Thoracic aorta (tissue), 2 donors: ENCODE measurements around the gene SYMPK. TPM values are rescaled to one million over a fixed set of nuclear protein-coding genes. Genes with fewer than 3 reads are reported as not detected.
"Not testable (repeated sequence)": the region's sequence is repeated elsewhere in the genome, so short reads cannot be mapped to it uniquely, and the experiment has no call there.

Source experiments
- ATAC-seq: fragments of 150-250 bp; one replicate; pipeline ENCODE4 v1.8.0; 2017; ENCODE audit warnings: low read depth; ENCODE audit not compliant: insufficient number of reproducible peaks, low FRiP score
- DNase-seq: peaks from one replicate; pipeline ENCODE4 v3.0.0-alpha.2; 2020; ENCODE audit warnings: low spot score
- H3K27ac ChIP-seq, 2 donors: fragments of 200-600 bp; sonication (generic); 1 replicate in 1 of 2; 2 replicates in 1 of 2; pipeline ENCODE4 v1.5.1; 2016; ENCODE audit warnings: mild to moderate bottlenecking in 2 of 2, moderate library complexity in 2 of 2
- H3K27me3 ChIP-seq: fragments of 200-600 bp; sonication (generic); replicated peaks from 2 replicates; pipeline ENCODE4 v1.6.0; 2016; ENCODE audit warnings: mild to moderate bottlenecking; ENCODE audit not compliant: insufficient read depth
- H3K36me3 ChIP-seq: fragments of 200-600 bp; sonication (generic); one replicate; pipeline ENCODE4 v1.5.1; 2016
- H3K4me1 ChIP-seq, 2 donors: fragments of 200-600 bp; sonication (generic); 1 replicate in 1 of 2; 2 replicates in 1 of 2; pipeline versions ENCODE4 v1.5.1 to v1.6.0; 2016; ENCODE audit warnings: low read depth in 2 of 2, mild to moderate bottlenecking in 1 of 2; ENCODE audit not compliant: control insufficient read depth in 1 of 2
- H3K4me3 ChIP-seq: fragments of 200-600 bp; sonication (generic); 2 replicates; pipeline ENCODE4 v1.5.1; 2016; ENCODE audit warnings: mild to moderate bottlenecking
- H3K9me3 ChIP-seq: fragments of 200-600 bp; sonication (generic); 2 replicates; pipeline ENCODE4 v1.5.1; 2016
- CTCF ChIP-seq: fragments of 200-600 bp; sonication (generic); IDR thresholded peaks from one replicate; pipeline ENCODE4 v1.5.1; 2019; ENCODE audit warnings: antibody characterized with exemption
- total RNA-seq, 2 donors: library from RNA; depleted of rRNA; stranded (reverse); fragments of >200 nt; gene quantifications; one replicate each; pipeline versions ENCODE4 v1.1.0 to v1.2.3, GENCODE V29; 2016

SYMPK gene
- total RNA-seq, 2 donors from 2014 or later = 48.8 to 84.7 TPM

DNA sequence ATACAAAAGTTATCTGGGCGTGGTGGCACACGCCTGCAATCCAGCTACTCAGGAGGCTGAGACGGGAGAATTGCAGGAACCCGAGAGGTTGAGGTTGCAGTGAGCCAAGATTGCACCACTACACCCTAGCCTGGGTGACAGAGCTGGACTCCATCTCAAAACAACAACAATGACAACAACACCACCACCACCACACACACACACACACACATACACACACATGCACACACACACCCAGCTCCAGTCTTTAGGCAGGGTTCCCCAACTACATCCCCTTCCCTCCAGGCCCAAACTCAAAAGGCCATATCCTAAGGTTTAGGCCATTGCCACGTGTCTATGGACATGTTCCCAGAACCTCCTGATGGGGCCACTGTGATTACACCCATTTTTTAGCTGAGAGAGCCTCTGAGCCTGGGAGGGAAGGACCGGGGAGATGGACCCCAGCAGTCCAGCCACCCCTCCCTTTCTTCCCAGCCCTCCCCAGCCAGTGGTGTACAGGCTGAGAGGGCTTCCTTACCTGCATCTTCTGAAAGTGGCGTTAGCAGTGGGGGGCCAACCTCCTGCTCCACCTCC, 61.3 kb downstream of the SYMPK start:
- H3K4me1 ChIP-seq = peaks cover 3 to 11% of the 10 kb centered on the region in 2 donors
- ATAC-seq (no peak), DNase-seq (no peak)
- no peaks in the 10 kb centered on the region for H3K27me3 ChIP-seq
- H3K27ac ChIP-seq = no peak overlapping the region
- no peak overlapping the region for H3K4me3 ChIP-seq
- H3K9me3 ChIP-seq = no peaks in the 10 kb centered on the region
- TF ChIP-seq CTCF = no peak
- H3K36me3 ChIP-seq = no peaks in the 10 kb centered on the region

- Histone ChIP-seq H3K36me3 (no peaks in the 10 kb centered on the region), H3K9me3 (no peaks in the 10 kb centered on the region), H3K27me3 (no peaks in the 10 kb centered on the region), H3K4me1 (peaks cover 3 to 11% of the 10 kb centered on the region in 2 donors), H3K4me3 (no peak overlapping the region), H3K27ac (no peak overlapping the region)
- no peak for TF ChIP-seq CTCF
- ATAC-seq (no peak), DNase-seq (no peak)
Measured at GRCh38 chr19:45800070-45800553, 62.8 kb downstream of the SYMPK start.

GRCh38 chr19:45799541-45799940, 63.4 kb downstream of the SYMPK start:
- not testable (repeated sequence) for H3K4me3 ChIP-seq, H3K27me3 ChIP-seq, H3K27ac ChIP-seq, H3K9me3 ChIP-seq, ATAC-seq, DNase-seq, H3K36me3 ChIP-seq
- peaks cover 3 to 11% of the 10 kb centered on the region in 2 donors for H3K4me1 ChIP-seq

GRCh38 chr19:45798995-45799517, 63.9 kb downstream of the SYMPK start:
- Histone ChIP-seq H3K27ac (no peak overlapping the region), H3K9me3 (no peaks in the 10 kb centered on the region), H3K27me3 (no peaks in the 10 kb centered on the region), H3K4me1 (peaks cover 3 to 11% of the 10 kb centered on the region in 2 donors), H3K36me3 (no peaks in the 10 kb centered on the region), H3K4me3 (no peak overlapping the region)
- TF ChIP-seq CTCF = peak; percentile 93
- ATAC-seq = peak; percentile 49
- no peak for DNase-seq

GRCh38 chr19:45794627-45795026, 68.3 kb downstream of the SYMPK start:
- H3K36me3 ChIP-seq = peaks cover 5% of the 10 kb centered on the region
- no peaks in the 10 kb centered on the region for H3K9me3 ChIP-seq
- ATAC-seq (no peak), DNase-seq (no peak)
- no peak for TF ChIP-seq CTCF
- peaks cover 20 to 29% of the 10 kb centered on the region in 2 donors for H3K4me1 ChIP-seq
- no peak overlapping the region for H3K4me3 ChIP-seq
- no peak overlapping the region for H3K27ac ChIP-seq
- H3K27me3 ChIP-seq = no peaks in the 10 kb centered on the region
